ENCODE data around the gene PLEKHG1.

The PLEKHG1 gene

DNA sequence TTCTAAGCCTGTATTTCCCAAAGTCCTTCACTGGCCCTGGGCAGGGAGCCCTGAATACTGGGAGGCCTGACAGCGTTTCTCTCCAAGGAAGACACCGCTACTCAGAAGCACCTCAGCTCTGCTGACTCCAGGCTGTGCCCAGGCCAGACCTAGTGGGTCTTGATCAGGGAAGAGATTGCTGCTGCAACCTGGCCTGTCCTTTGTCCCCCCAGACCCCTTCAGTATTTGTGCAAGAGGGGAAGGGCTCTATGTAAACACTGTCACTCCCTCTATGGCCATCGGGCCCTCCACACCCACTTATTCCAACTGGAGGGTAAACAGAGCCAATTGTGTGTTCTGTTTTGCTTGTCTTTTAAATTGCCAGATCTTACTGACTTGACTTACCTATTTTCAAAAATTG lies 20.6 kb downstream of the PLEKHG1 start:
- no peak for DNase-seq (ENCODE audit: low read depth)

DNA sequence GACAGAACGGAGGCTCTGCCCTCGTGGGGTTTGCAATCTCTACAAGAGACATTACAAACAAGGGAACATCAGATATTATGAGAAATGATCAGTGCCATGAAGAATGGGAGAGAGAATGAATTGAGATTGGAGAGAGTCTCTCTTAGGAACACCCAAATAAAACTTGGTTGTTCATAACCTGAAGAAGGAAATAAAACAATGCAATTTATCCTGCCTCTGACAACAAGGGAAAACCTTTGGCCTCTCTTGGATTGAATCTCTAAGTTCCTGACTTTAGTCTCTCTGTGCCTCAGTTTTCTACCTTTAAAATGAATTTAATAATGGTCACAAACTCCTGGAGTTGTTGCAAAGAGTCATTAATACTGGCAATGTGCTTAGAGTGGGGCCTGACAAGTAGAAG lies 21.1 kb downstream of the PLEKHG1 start:
- DNase-seq (ENCODE audit: low read depth), result no peak

GRCh38 chr6:150622476-150622875 lies 22.8 kb downstream of the PLEKHG1 start:
- no peak for DNase-seq (ENCODE audit: low read depth)

GRCh38 chr6:150622941-150623874 lies 23.5 kb downstream of the PLEKHG1 start:
- no peak for DNase-seq (ENCODE audit: low read depth)

GRCh38 chr6:150624191-150624590 lies 24.5 kb downstream of the PLEKHG1 start:
- DNase-seq (ENCODE audit: low read depth), result no peak

DNA sequence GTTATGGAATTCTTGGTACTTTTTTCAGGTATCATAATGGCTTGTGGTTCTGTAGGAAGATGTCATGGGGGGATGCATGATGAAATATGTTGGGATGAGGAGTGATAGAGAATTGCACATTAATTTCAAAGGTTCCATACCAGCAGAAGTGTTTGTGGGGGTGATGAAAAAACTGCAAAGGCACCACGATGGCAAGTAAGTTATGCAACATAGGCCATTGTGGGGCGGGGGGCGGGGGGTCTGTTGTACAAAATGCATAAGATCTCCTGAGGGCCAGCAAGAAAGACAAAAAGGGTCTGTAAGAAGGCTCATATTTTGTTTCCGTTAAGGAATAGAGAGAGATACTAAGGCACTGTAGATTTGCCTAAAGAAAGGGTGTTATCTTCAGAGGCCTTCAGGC lies 26.2 kb downstream of the PLEKHG1 start:
- DNase-seq (ENCODE audit: low read depth), result no peak

- no peak for DNase-seq (ENCODE audit: low read depth)
Measured at GRCh38 chr6:150627154-150627553, 27.5 kb downstream of the PLEKHG1 start.

- no peak for DNase-seq (ENCODE audit: low read depth)
Measured at GRCh38 chr6:150627585-150628025, 27.9 kb downstream of the PLEKHG1 start.

DNA sequence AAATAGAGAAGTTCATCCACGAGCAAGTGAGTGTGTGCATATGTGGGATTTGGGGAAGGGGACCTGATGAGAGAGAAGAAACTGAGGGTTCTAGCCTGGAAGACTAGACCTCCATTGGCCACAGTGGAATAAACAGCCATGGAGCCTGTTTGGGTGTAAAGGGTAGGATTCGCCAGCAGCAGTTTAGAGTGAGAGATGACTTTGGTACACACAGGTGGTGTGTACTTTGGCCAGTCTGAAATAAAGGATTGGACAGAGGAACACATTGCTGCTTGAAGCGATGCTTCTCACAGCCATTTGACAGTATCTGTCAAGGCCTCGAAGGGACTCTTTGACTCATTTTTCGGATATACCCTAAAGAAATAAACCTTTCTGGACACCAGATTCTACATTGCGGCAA lies 29.2 kb downstream of the PLEKHG1 start:
- DNase-seq (ENCODE audit: low read depth), result no peak

- DNase-seq (ENCODE audit: low read depth), result no peak
Measured at GRCh38 chr6:150631283-150631983, 31.7 kb downstream of the PLEKHG1 start.

DNA sequence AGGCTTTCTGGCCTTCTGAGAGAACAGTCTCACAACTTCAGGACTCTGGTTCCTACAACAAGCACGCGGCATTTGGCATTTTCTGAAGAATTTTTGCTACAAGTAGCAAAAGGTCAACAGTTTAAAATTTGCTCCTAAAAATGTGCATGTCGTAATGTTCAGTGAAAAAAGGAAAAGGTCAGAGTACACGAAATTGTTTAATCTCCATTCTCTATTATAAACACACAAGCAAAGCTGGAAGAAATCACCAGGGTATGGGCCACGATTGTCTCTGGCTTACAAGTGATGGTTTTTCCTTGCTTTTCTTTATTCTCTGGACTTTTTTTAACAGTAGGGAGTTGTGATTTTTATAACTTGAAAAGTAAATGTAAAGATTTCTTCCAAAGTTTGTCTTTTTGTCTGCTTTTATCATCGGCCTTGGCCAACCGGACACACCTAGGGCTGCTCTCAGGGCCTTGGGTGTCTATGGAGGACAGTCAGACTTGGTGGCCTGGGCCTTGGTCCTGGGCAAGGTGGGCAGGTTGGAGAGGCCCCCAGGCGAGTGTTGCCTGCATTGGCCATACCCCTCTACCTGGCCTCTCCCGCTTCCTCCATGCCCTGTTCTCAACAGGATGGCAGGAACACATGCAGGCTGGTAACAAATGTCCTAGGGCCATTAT lies 32.4 kb downstream of the PLEKHG1 start:
- no peak for DNase-seq (ENCODE audit: low read depth)

- DNase-seq (ENCODE audit: low read depth), result no peak
Measured at GRCh38 chr6:150632785-150633485, 33.2 kb downstream of the PLEKHG1 start.

DNA sequence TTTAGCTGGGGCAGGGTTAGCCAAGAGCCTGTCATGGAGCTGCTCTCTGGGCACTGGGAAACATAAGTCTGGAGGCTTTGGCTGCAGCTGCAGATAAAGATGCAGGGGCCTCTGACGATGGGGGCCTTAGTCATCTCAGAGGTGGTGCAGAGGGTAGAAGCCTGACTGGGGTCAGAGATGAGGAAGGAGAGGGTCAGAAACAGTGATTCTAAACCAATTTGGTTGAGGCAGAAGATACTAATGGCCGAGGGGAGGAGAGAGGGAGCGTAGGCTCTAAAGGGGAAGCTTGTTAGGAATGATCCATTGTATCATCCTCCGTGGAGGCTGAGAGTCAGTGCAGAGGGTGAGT lies 33.8 kb downstream of the PLEKHG1 start:
- no peak for DNase-seq (ENCODE audit: low read depth)

DNA sequence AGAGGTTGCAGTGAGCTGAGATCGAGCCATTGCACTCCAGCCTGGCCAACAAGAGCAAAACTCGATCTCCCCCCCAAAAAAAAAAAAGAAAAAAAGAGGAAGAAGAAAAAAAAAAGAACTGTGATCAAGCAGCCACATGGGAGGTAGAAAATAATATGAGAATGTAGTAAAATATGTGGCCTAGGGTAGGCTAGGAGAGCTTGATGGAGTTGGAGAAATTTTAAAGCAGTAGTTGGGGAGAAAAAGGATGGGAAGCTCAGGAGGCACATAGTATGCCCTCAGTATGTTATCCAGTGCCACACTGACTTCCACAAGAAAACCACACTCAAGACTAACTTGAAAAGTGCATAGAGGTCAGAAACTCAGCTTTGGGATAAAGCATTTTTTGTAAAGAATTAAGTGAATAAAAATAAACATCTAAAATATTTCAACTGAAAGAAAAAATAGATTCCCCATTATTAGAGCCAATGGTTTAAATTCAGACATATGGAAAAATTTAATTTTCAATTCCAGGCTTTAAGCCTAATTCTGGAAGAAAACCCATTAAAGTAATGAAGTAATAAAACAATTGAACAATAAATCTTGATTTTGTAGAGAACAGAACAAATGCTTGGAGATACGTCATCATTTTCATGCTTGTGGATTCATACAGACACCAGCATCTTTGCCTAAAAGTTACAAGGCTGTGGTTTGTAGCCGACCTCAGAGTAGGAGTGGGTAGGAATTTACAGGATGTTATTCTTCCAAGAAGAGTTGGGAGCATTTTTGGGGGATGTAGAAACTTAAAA lies 34.7 kb downstream of the PLEKHG1 start:
- no peak for DNase-seq (ENCODE audit: low read depth)

DNA sequence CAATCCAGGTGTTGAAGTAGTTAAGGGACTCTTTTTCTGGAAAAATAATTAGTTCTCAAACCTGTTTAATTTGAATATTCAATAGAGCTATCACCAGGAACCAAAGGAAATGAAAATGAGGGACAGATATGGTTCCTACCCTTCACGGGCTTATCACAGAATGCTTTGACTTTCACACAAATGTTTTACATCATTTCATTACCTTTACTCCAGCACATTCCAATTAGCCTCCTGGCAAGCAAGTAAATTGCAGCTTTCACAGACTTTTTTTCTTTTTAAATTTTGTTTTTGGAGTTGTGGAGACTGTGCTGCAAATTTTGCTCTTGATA lies 35.2 kb downstream of the PLEKHG1 start:
- DNase-seq (ENCODE audit: low read depth), result no peak

- DNase-seq (ENCODE audit: low read depth), result no peak
Measured at GRCh38 chr6:150635906-150636514, 36.3 kb downstream of the PLEKHG1 start.

DNA sequence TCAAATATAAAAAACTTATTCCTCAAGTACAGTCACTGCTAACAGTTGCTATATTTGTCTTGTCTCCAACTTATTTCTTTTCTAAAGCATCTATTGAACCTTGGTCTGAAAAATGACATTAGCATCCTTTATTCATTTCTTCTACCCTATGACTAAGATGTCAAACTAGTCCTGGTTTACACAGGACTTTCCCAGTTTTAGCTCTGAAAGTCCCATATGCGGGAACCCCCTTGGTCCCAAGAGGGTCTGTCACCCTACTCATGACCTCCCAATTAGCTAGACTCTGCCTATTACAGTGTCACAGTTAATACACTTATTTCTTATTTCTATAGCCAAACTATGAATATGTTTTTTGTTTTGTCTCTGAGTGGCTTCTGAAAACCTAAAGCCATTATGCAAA lies 37.1 kb downstream of the PLEKHG1 start:
- DNase-seq (ENCODE audit: low read depth), result no peak

- DNase-seq (ENCODE audit: low read depth), result no peak
Measured at GRCh38 chr6:150637266-150637665, 37.6 kb downstream of the PLEKHG1 start.

GRCh38 chr6:150638267-150638666 lies 38.6 kb downstream of the PLEKHG1 start:
- no peak for DNase-seq (ENCODE audit: low read depth)

GRCh38 chr6:150638765-150639164 lies 39.1 kb downstream of the PLEKHG1 start:
- no peak for DNase-seq (ENCODE audit: low read depth)

GRCh38 chr6:150639823-150640331 lies 40.2 kb downstream of the PLEKHG1 start:
- DNase-seq (ENCODE audit: low read depth), result no peak

Measured in CMK (cell line).